Stimulated activated CD4-positive, alpha-beta T cell treated with anti-CD3 and anti-CD28 coated beads, Interleukin-15, amount 100 ng/mL, for 1 hour (primary cell): ENCODE data around the gene BCAS1.

ENCODE experiments used
- DNase-seq, 2 donors: peaks; one replicate each; pipeline ENCODE4 v3.0.0-alpha.2; 2020; ENCODE audit warnings: low read depth in 1 of 2, low spot score in 1 of 2

BCAS1 gene

DNA sequence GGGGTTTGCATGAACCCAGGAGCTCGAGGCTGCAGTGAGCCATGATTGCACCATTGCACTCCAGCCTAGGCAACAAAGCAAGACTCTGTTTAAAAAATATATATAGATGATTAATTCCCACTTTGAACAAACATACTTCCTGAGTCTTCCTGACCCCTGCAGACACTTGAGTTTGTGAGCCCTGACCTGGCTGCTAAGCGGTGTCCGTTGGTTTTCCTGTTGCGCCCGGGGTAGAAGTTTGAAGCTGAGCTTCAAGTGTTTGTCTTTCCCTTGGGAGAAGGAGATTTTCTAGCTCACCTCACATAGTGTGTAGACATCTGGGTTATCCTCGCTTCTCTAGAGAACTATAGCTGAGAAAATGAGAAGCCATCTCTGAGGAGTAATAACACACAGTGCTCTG lies 11.7 kb upstream of the BCAS1 start:
- DNase-seq = no peak

- no peak for DNase-seq
Measured at GRCh38 chr20:54079652-54080051, 9.3 kb upstream of the BCAS1 start.

DNA sequence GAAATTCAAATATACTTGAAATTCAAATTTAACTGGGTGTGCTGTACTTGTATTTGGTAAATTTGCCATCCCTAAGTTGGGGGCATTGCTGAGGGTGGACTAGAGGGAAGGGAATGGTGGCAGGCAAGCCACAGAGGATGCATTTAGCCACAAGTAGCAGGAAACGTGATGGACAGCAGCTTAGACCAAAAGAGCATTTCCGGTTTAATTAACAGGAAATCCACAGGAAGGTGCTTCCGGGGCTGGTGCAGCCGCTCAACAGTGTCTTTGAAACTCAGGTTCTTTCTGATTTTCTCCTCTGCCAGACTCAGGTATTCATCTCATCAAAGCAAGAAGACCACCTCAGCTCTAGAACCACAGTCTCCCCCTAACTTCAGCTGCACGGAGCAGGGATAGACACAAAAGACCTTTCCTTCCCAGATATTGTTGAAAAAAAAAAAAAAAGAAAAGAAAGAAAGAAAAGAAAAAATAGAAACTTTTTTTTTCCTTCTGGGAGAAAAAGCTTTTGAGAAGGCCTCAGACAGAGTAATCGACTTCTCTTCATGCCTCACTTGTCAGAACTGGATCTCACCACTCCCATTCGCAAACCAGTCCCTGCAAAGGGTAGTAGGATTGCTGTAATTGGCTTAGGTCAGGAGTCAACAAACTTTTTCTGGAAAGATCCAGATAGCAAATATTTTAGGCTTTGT lies 8.0 kb upstream of the BCAS1 start:
- DNase-seq = no peak

DNA sequence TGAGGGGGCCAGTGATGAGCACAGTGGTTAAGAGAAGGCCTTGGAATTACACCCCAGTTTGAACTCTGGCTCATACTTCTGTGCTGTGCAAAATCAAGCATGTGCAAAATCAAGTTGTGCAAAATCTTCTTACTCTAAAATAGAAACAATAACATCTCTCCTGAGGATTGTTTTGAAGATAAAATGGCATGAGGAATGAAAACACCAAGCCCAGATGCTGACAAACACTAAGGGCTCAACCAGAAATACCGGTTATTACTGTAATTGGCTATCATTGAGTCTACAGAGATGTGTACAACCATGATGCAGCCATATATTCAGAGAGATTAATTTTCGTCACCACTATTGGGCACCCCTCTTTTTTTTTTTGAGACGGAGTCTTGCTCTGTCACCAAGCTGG lies 5.9 kb upstream of the BCAS1 start:
- no peak for DNase-seq

DNA sequence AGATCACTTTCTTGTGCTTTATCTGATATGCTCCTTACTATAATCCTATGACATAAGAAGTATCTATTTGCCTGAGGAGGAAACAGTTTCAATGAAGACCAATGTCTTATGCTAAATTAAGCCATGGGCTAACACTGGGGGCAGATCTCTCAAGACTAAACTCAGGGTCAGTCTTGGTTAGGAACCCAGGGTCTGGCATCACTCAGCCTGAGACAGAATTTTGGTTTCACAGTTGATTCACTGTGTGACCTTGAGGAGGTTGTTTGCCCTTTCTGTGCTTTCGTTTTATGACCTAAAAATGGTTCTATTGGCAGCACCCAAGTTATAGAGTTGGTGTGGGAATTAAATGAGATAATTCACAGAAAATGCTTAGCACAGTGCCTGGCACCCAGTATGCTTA lies 4.9 kb upstream of the BCAS1 start:
- no peak for DNase-seq

GRCh38 chr20:54074511-54074910 lies 4.1 kb upstream of the BCAS1 start:
- DNase-seq = no peak

GRCh38 chr20:54073288-54073687 lies 2.9 kb upstream of the BCAS1 start:
- DNase-seq = no peak

GRCh38 chr20:54069501-54069971 lies 858 bp downstream of the BCAS1 start:
- no peak for DNase-seq

DNA sequence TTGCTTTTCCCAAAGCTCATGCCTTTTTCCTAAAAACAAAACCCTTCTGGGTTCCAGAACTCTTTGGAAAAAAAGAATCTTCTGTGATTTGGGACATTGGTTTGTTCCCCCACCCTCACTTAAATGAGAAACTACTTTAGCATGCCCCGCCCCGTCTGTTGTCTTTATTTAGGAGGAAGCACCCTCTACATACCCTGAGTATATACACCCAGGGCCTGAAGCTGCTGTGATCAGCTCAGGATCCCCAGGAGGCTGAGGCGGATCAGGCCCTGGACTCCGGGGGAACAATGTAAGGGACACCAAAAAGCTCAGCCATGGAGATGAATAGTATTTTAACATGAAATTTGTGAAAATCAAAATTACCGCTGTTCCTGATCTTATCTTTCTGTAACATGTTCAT lies 1.4 kb downstream of the BCAS1 start:
- no peak for DNase-seq

DNA sequence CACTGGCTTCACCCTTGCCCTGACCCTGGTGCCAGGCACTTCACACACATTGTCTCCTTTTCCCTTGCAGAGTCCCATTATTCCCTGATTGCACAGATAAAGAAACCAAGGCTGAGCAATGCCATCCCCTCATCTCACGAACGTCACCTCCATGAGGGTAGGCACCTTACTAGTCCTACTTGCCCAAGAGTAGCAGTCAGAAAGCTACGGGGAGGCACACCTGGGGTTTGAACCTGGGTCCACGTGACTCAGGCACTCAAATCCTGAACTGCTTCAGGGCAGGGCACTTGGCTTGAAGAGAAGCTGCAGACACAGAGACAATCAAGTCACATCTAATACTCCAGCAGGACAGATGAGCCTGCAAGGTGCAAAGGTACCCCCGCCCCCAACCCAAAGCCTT lies 1.9 kb downstream of the BCAS1 start:
- DNase-seq = no peak

GRCh38 chr20:54067606-54068174 lies 2.7 kb downstream of the BCAS1 start:
- no peak for DNase-seq

- no peak for DNase-seq
Measured at GRCh38 chr20:54065601-54066038, 4.8 kb downstream of the BCAS1 start.

GRCh38 chr20:54064939-54065338 lies 5.5 kb downstream of the BCAS1 start:
- DNase-seq = no peak

GRCh38 chr20:54063992-54064676 lies 6.3 kb downstream of the BCAS1 start:
- no peak for DNase-seq

GRCh38 chr20:54063580-54063979 lies 6.8 kb downstream of the BCAS1 start:
- DNase-seq = no peak

DNA sequence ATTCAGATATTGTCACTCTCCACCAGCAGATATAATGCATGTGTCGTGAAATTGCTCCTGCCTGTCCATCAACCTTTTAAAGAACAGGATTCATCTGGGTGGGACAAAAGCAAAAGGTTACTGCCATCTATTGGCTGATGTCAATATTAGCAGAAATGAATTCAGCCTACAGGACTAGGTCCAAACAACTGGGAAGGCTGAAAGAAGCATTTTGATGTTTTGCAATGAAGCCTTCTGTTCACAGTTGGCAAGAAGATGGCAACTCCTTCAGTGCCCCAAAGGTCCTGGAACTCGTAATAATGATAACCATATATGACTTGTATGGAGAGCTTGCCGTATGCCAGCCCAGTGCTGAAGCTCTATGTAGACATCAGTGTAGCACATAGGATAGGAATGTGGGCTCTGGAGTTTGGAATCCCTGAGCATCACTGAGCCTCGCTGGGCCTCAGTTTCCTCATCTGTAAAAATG lies 7.5 kb downstream of the BCAS1 start:
- DNase-seq = no peak

DNA sequence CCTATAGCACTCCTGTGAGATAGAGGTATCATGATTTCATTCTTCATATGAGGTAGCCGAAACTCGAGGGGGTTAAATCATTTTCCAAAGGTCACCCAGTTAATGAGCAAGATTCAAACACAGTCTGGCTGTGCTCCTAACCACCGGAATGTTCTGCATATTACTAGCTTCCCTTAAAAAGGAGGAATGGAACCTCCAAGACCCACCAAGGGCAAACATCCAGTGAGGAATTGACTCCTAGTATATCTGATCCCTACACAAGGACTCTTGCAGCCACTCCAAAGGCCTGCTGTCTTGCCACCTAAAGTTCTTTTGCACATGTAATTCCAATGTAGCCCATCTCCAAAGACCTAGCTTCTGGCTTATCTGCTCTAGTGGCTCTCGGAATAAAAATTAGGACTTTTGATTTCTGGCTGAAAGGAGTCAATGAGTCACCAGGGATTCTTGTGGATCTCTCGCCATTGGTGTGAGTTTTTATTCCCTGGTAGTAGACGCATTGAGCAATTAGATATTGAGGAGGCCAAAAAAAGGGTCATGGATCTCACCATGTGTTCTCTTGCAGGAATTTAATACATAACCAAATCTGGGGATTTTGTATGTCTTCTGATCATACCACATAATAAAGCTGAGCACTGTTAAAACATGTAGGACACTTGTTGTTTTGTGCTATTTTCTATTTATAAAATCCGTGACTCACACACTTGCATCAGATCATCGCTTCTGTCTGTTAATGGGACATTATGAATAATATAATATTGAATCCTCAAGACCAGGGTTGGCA lies 9.1 kb downstream of the BCAS1 start:
- DNase-seq = no peak

DNA sequence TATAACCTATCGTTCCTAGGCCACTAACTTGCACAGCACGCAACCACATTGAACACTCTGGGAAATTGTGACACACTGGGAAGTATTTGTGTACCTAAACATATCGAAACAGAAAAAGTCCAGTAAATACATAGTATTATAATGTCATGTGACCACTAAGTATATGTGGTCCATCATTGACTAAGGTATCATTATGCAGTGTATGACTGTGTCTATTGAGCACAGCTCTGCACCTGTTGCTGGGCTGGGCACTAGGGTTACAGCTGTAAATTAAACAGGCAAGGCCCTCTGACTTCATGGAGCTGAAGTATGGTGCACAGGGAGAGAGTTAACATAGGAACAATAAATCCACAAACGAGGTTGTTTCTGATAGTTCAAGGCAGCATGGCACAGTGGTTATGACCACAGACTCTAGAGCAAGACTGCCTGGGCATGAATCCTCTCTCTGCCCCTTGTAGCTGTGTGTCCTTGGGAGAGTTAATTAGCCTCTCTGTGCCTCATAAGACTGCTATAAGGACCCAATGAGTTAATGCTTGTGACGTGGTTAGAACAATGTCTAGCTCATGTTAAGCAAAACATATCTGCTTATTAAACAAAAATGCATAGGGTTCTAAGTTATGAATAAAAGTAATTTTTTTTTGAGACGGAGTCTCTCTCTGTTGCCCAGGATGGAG lies 10.6 kb downstream of the BCAS1 start:
- no peak for DNase-seq

- no peak for DNase-seq
Measured at GRCh38 chr20:54058420-54059139, 11.8 kb downstream of the BCAS1 start.
